GM18526 (cell line): Measurements from ENCODE around the gene C9orf50.

Experiments
- POLR2A ChIP-seq: IDR thresholded peaks from 3 replicates; pipeline ENCODE4 v1.6.1; 2011; ENCODE audit not compliant: insufficient read length; ENCODE audit errors: extremely low read depth

The C9orf50 gene

GRCh38 chr9:129568560-129569501 lies 52.1 kb downstream of the C9orf50 start:
- no peak for TF ChIP-seq POLR2A

DNA sequence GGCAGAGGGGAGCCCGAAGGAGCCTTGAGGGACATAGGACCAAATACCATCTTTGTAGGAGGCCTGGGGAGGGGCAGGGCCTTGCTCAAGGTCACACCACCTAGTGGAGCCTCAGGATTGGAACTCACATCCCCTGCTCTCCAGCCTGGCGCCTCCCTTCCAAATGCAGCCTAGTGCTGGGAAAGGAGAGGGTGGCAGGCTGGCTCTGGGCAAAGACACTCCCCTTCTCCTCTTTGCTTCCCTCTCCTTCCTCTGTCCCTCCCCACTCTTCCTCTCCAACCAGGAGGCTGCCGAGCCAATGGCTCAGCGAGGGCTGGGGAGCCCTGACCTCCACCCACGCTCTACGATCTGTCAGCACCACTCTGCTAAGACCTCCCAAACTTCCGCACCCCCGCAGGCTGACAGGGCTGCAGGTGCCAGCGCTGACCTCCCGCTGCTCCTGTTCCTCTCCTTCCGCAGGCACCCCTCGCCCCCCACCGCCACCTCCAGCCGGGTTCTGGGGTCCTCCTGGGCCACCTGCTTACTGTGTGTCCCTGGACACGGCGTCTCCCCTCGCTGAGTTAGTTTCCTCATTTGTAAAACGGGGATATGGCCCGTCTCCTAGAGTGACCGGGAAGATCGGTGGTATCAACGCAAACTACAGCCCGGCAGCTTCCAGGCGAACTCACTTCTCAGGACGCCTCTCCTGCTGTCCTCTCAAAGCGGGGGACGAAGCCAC lies 52.9 kb downstream of the C9orf50 start:
- no peak for TF ChIP-seq POLR2A

DNA sequence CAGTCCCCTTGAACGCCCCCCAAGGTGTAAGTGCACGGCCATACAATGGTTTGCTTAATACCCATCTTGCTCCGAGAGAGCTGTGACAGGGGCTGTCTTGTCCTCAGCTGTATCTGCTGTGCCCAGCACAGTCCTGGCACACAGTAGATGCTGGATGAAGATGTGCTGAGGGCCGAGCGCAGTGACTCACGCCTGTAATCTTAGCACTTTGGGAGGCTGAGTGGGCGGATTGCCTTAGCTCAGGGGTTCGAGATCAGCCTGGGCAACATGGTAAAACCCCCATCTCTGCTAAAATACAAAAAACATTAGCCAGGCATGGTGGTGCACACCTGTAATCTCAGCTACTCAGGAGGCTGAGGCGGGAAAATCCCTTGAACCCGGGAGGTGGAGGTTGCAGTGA lies 53.6 kb downstream of the C9orf50 start:
- TF ChIP-seq POLR2A: no peak

DNA sequence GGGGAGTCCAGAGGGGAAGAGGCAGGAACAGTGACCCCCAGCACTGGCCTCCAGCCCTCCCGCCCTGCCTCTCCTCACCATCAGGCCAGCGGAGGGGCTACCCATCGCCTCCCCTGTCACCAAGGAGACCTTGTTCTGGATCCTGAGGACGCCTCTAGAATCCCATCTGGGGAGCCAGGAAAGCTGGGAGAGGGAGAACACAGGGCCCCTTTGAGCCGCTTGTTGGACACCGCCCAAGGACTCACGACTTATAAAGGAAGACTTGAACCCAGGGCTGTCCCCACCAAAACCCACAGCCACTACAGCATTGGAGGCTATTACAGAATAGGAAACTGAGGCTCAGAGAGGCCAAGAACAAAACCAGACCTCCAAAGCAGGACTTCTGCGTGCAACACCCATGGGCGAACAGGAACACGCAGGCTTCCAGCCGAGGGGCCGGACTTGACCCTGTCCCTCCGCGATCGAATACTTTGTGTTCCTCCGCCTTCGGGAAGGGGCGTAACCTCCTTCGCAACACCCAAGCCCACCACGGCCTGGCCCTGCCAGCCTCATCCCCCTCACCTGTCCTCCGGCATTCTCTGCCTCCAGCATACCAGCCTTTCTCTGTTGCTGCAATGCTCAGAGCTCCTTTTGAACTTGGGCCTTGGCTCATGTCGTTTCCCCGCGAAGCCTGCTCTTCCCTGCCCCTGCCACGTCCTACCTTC lies 54.2 kb downstream of the C9orf50 start:
- TF ChIP-seq POLR2A: no peak

DNA sequence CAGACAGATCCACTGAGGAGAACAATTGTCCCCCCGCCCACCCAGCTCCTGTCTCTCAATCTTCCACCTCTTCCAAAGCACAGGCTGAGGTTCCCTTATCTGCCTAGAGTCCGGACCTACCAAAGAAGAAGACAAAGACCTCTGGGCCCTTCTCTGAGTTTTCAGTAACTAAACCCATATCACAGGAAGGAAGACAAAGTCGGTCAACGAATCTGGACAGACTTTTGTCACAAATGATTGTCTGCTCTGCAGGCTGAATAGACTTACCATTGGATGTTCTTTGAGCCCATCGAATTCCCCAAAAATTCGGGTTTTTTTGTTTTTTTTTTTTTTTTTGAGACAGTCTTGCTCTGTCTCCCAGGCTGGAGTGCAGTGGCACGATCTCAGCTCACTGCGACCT lies 58.0 kb downstream of the C9orf50 start:
- TF ChIP-seq POLR2A: no peak

GRCh38 chr9:129562514-129562913 lies 58.4 kb downstream of the C9orf50 start:
- no peak for TF ChIP-seq POLR2A
